Endothelial cell of umbilical vein (primary cell): ENCODE data around the gene ANKLE2.

Experiments used
- CTCF ChIP-seq, 2 donors: IDR thresholded peaks; 1 replicate in 1 of 2; 2 replicates in 1 of 2; pipeline ENCODE4 v1.5.1; 2011; ENCODE audit warnings: low read length in 2 of 2, mild to moderate bottlenecking in 2 of 2, moderate library complexity in 2 of 2, control low read depth in 1 of 2, inconsistent platforms in 1 of 2, low read depth in 1 of 2; ENCODE audit not compliant: insufficient read depth in 1 of 2; ENCODE audit errors: extremely low read depth in 1 of 2
- EZH2 ChIP-seq: IDR thresholded peaks from 2 replicates; pipeline ENCODE4 v1.6.1; 2012; ENCODE audit warnings: borderline replicate concordance, low read depth, mild to moderate bottlenecking, moderate library complexity, low read length, inconsistent platforms; ENCODE audit not compliant: severe bottlenecking
- FOS ChIP-seq: IDR thresholded peaks from 2 replicates; pipeline ENCODE4 v1.6.1; 2011; ENCODE audit warnings: mild to moderate bottlenecking, low read length, moderate library complexity, borderline replicate concordance; ENCODE audit not compliant: insufficient read depth
- GATA2 ChIP-seq: IDR thresholded peaks from 2 replicates; pipeline ENCODE4 v1.7.0; 2011; ENCODE audit warnings: low read depth, mild to moderate bottlenecking, moderate library complexity, mixed read lengths, low read length; ENCODE audit not compliant: insufficient read length, insufficient read depth
- JUN ChIP-seq: IDR thresholded peaks from 2 replicates; pipeline ENCODE4 v1.6.1; 2011; ENCODE audit warnings: borderline replicate concordance, low read depth; ENCODE audit not compliant: insufficient read length, insufficient read depth
- MYC ChIP-seq: IDR thresholded peaks from one replicate; pipeline ENCODE4 v1.6.1; 2011; ENCODE audit warnings: mild to moderate bottlenecking, low read depth, low read length
- POLR2A ChIP-seq: IDR thresholded peaks from 2 replicates; pipeline ENCODE4 v1.6.1; 2012; ENCODE audit warnings: low read depth, mild to moderate bottlenecking, control low read depth, low read length
- POLR2AphosphoS5 ChIP-seq: IDR thresholded peaks from 2 replicates; pipeline ENCODE4 v1.6.1; 2012; ENCODE audit warnings: low read depth, mild to moderate bottlenecking, control low read depth, low read length, moderate library complexity; ENCODE audit not compliant: insufficient read depth
- TF ChIP-seq, protein P1 (sequence below): IDR thresholded peaks from 2 replicates; pipeline ENCODE4 v1.6.1; 2011; ENCODE audit not compliant: insufficient read depth, insufficient read length

- no peak for TF ChIP-seq CTCF (IDR thresholded peaks at IDR 0.05; ENCODE audit: extremely low read depth in 1 of 2, insufficient read depth in 1 of 2, low read depth in 1 of 2, low read length in 2 of 2)
- TF ChIP-seq POLR2AphosphoS5 = no peak
- TF ChIP-seq POLR2A = no peak
- no peak for TF ChIP-seq GATA2
- TF ChIP-seq JUN = no peak
- TF ChIP-seq, protein P1, sequence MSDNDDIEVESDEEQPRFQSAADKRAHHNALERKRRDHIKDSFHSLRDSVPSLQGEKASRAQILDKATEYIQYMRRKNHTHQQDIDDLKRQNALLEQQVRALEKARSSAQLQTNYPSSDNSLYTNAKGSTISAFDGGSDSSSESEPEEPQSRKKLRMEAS = no peak
- TF ChIP-seq EZH2 = no peak
- no peak for TF ChIP-seq MYC
- TF ChIP-seq FOS = no peak
Measured at GRCh38 chr12:132774159-132774558, 12.5 kb upstream of the ANKLE2 start.
